ENCODE data around the gene MAPK11. TPM values are rescaled to one million over a fixed set of nuclear protein-coding genes. Genes with fewer than 3 reads are reported as not detected.

The MAPK11 gene
- total RNA-seq, 1 donor from 2014 or later = 131 TPM

DNA sequence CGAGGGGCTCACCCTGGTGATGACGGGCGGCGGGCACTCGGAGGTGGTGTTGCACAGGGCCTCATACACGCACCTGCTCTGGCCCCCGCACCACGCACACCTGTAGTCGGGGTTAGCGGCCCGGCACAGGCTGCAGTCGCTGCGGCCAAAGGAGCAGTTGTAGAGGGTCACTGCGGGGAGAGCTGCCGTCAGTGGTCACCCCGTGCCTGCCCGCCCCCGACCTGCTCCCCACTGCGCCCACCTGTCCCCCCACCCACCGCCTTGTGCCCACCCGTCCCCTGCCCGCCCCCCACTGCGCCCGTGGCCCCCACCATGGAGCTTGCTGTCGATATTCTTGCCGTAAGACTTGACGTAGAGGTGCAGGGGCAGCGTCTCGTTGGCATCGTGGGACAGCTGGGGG, 13.6 kb upstream of the MAPK11 start:
- TF ChIP-seq, protein P1, sequence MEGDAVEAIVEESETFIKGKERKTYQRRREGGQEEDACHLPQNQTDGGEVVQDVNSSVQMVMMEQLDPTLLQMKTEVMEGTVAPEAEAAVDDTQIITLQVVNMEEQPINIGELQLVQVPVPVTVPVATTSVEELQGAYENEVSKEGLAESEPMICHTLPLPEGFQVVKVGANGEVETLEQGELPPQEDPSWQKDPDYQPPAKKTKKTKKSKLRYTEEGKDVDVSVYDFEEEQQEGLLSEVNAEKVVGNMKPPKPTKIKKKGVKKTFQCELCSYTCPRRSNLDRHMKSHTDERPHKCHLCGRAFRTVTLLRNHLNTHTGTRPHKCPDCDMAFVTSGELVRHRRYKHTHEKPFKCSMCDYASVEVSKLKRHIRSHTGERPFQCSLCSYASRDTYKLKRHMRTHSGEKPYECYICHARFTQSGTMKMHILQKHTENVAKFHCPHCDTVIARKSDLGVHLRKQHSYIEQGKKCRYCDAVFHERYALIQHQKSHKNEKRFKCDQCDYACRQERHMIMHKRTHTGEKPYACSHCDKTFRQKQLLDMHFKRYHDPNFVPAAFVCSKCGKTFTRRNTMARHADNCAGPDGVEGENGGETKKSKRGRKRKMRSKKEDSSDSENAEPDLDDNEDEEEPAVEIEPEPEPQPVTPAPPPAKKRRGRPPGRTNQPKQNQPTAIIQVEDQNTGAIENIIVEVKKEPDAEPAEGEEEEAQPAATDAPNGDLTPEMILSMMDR (IDR thresholded peaks at IDR 0.05; ENCODE audit: partially characterized antibody, unreplicated experiment) = no peak
- no peak overlapping the region for H3K4me3 Mint-ChIP-seq (ENCODE audit: unreplicated experiment)
- no peaks in the 10 kb centered on the region for H3K36me3 Mint-ChIP-seq (ENCODE audit: unreplicated experiment)
- no peaks in the 10 kb centered on the region for H3K9me3 Mint-ChIP-seq (ENCODE audit: unreplicated experiment)
- H3K27ac Mint-ChIP-seq (ENCODE audit: unreplicated experiment) = no peak overlapping the region
- no peak for DNase-seq
- H3K4me1 Mint-ChIP-seq (ENCODE audit: low read depth, unreplicated experiment) = no peaks in the 10 kb centered on the region
- no peaks in the 10 kb centered on the region for H3K27me3 Mint-ChIP-seq (ENCODE audit: unreplicated experiment)

- Mint-ChIP-seq H3K9me3 (ENCODE audit: unreplicated experiment) (no peaks in the 10 kb centered on the region), H3K27me3 (ENCODE audit: unreplicated experiment) (peaks cover 1% of the 10 kb centered on the region), H3K4me1 (ENCODE audit: low read depth, unreplicated experiment) (no peaks in the 10 kb centered on the region), H3K36me3 (ENCODE audit: unreplicated experiment) (no peaks in the 10 kb centered on the region), H3K27ac (ENCODE audit: unreplicated experiment) (no peak overlapping the region), H3K4me3 (ENCODE audit: unreplicated experiment) (no peak overlapping the region)
- TF ChIP-seq, protein P1 (IDR thresholded peaks at IDR 0.05; ENCODE audit: partially characterized antibody, unreplicated experiment) = no peak
- no peak for DNase-seq
These were observed 12.4 kb upstream of the MAPK11 start for GRCh38 chr22:50282361-50283155.

DNA sequence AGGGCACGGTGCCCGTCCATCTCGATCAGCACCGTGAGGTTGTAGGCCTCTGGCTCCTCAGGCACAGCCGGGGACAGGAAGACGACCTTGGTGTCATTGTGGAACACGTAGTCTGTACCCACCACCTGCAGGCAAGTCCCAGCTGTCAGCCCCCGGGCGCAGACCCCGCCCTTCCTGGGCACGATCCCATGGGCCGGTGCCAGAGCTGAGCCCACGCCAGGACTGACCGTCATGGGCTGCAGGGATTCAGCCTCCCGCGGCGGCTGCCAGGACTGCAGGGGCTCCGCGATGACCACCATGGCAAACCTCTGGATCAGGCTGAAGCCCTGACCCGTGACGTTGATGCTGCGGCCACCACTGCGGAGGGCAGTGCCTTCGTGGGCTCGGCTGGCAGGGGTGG, 11.8 kb upstream of the MAPK11 start:
- TF ChIP-seq, protein P1 (IDR thresholded peaks at IDR 0.05; ENCODE audit: partially characterized antibody, unreplicated experiment) = no peak
- no peaks in the 10 kb centered on the region for H3K36me3 Mint-ChIP-seq (ENCODE audit: unreplicated experiment)
- peaks cover 1% of the 10 kb centered on the region for H3K9me3 Mint-ChIP-seq (ENCODE audit: unreplicated experiment)
- no peak overlapping the region for H3K27ac Mint-ChIP-seq (ENCODE audit: unreplicated experiment)
- H3K4me3 Mint-ChIP-seq (ENCODE audit: unreplicated experiment) = no peak overlapping the region
- H3K27me3 Mint-ChIP-seq (ENCODE audit: unreplicated experiment) = peaks cover 3% of the 10 kb centered on the region
- no peaks in the 10 kb centered on the region for H3K4me1 Mint-ChIP-seq (ENCODE audit: low read depth, unreplicated experiment)
- no peak for DNase-seq

- H3K4me1 Mint-ChIP-seq (ENCODE audit: low read depth, unreplicated experiment) = no peaks in the 10 kb centered on the region
- H3K4me3 Mint-ChIP-seq (ENCODE audit: unreplicated experiment) = no peak overlapping the region
- no peaks in the 10 kb centered on the region for H3K36me3 Mint-ChIP-seq (ENCODE audit: unreplicated experiment)
- peaks cover 3% of the 10 kb centered on the region for H3K27me3 Mint-ChIP-seq (ENCODE audit: unreplicated experiment)
- no peak overlapping the region for H3K27ac Mint-ChIP-seq (ENCODE audit: unreplicated experiment)
- DNase-seq = no peak
- H3K9me3 Mint-ChIP-seq (ENCODE audit: unreplicated experiment) = peaks cover 1% of the 10 kb centered on the region
- TF ChIP-seq, protein P1 (IDR thresholded peaks at IDR 0.05; ENCODE audit: partially characterized antibody, unreplicated experiment) = no peak
These were observed 11.2 kb upstream of the MAPK11 start for GRCh38 chr22:50281384-50281760.

- H3K36me3 Mint-ChIP-seq (ENCODE audit: unreplicated experiment) = no peaks in the 10 kb centered on the region
- H3K27ac Mint-ChIP-seq (ENCODE audit: unreplicated experiment) = no peak overlapping the region
- no peaks in the 10 kb centered on the region for H3K4me1 Mint-ChIP-seq (ENCODE audit: low read depth, unreplicated experiment)
- DNase-seq = no peak
- H3K4me3 Mint-ChIP-seq (ENCODE audit: unreplicated experiment) = no peak overlapping the region
- H3K9me3 Mint-ChIP-seq (ENCODE audit: unreplicated experiment) = peaks cover 1% of the 10 kb centered on the region
- H3K27me3 Mint-ChIP-seq (ENCODE audit: unreplicated experiment) = peaks cover 3% of the 10 kb centered on the region
- TF ChIP-seq, protein P1 (IDR thresholded peaks at IDR 0.05; ENCODE audit: partially characterized antibody, unreplicated experiment) = no peak
These were observed 10.7 kb upstream of the MAPK11 start for GRCh38 chr22:50280708-50281383.

Data from glutamatergic neuron (in vitro differentiated cells).